Natural killer cell treated with Interleukin-12 subunit alpha and Interleukin-12 subunit beta and Interleukin-15 and Interleukin-18, amount 100 ng/mL, for 72 hours (primary cell): ENCODE data around the gene PDGFRA. TPM values are rescaled to one million over a fixed set of nuclear protein-coding genes. Genes with fewer than 3 reads are reported as not detected.
"Not testable (repeated sequence)": the region's sequence is repeated elsewhere in the genome, so short reads cannot be mapped to it uniquely, and the experiment has no call there.

Source experiments
- ATAC-seq, 2 donors: fragments of 150-1000 bp; cut with Tn5 transposase in 1 of 2; sonication (Bioruptor Pico), chemical (Tn5 transposase) in 1 of 2; 2 replicates each; pipeline ENCODE4 v1.10.0; 2021
- DNase-seq: peaks from one replicate; pipeline ENCODE4 v3.0.0; 2022; ENCODE audit warnings: low spot score
- H3K27ac Mint-ChIP-seq, 2 donors: 1 replicate in 1 of 2; 2 replicates in 1 of 2; pipeline ENCODE4 v1.8.0; 2022; ENCODE audit warnings: mixed read lengths in 2 of 2, mild to moderate bottlenecking in 1 of 2, moderate library complexity in 1 of 2
- H3K27me3 Mint-ChIP-seq, 2 donors: 1 replicate in 1 of 2; 2 replicates in 1 of 2; pipeline ENCODE4 v1.8.0; 2022; ENCODE audit warnings: mixed read lengths in 2 of 2
- H3K36me3 Mint-ChIP-seq: one replicate; pipeline ENCODE4 v1.8.0; 2022; ENCODE audit warnings: mixed read lengths
- H3K4me1 Mint-ChIP-seq, 2 donors: 1 replicate in 1 of 2; 2 replicates in 1 of 2; pipeline ENCODE4 v1.8.0; 2022; ENCODE audit warnings: low read depth in 2 of 2, mixed read lengths in 2 of 2, mild to moderate bottlenecking in 1 of 2
- H3K4me3 Mint-ChIP-seq: one replicate; pipeline ENCODE4 v1.8.0; 2022; ENCODE audit warnings: mixed read lengths
- H3K9me3 Mint-ChIP-seq: 2 replicates; pipeline ENCODE4 v1.8.0; 2022; ENCODE audit warnings: mixed read lengths
- total RNA-seq, 2 donors: library from RNA; stranded (reverse); gene quantifications; one replicate each; pipeline ENCODE4 v1.2.3, GENCODE V29; 2022

The PDGFRA gene
- total RNA-seq, 2 donors from 2014 or later, result 0.05 TPM; not detected in 1

GRCh38 chr4:54289316-54289715 lies 60.2 kb downstream of the PDGFRA start:
- no peak for DNase-seq
- Mint-ChIP-seq H3K27ac (no peak overlapping the region), H3K27me3 (peaks cover 0 to 6% of the 10 kb centered on the region in 2 donors), H3K4me3 (no peak overlapping the region), H3K9me3 (peaks cover 4% of the 10 kb centered on the region), H3K36me3 (peaks cover 1% of the 10 kb centered on the region), H3K4me1 (no peaks in the 10 kb centered on the region)
- no peak for ATAC-seq

DNA sequence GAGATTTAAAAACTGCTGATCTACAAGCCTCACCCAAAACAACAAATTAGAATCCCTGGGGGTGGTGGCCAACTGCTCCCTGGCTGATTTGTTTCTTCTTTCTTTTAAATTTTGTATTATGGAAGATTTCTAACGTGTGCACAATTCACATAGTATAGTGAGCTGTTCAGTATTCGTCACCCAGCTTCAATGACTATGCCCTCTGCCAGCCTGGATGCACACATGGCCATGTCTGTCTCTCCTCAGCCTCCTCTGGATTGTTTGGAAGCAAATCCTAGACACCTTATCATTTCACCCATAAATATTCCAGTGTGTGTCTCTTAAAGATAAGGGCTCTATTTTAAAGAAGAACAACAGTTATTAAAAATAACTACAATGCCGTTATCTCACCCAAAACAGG lies 61.9 kb downstream of the PDGFRA start:
- DNase-seq (no peak), ATAC-seq (no peak)
- Mint-ChIP-seq H3K27me3 (peaks cover 0 to 6% of the 10 kb centered on the region in 2 donors), H3K4me3 (no peak overlapping the region), H3K4me1 (no peaks in the 10 kb centered on the region), H3K9me3 (no peaks in the 10 kb centered on the region), H3K36me3 (no peaks in the 10 kb centered on the region), H3K27ac (no peak overlapping the region)

DNA sequence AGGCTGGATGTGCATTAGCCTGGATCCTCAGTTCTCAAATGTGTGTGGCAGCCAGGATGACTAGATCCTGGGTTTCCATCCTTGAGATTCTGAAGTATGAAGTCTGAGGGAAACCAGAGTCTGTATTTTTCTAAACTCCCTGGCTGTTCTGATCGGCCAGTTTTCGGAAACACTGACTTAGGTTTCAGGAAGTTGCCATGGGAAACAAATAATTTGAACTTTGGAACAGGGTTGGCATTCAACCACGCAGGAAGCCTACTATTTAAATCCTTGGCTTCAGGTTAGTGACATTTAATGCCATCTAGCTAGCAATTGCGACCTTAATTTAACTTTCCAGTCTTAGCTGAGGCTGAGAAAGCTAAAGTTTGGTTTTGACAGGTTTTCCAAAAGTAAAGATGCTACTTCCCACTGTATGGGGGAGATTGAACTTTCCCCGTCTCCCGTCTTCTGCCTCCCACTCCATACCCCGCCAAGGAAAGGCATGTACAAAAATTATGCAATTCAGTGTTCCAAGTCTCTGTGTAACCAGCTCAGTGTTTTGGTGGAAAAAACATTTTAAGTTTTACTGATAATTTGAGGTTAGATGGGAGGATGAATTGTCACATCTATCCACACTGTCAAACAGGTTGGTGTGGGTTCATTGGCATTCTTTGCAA lies 67.6 kb downstream of the PDGFRA start:
- DNase-seq, result no peak
- peaks cover 5 to 8% of the 10 kb centered on the region in 2 donors for H3K27me3 Mint-ChIP-seq
- H3K4me3 Mint-ChIP-seq, result no peak overlapping the region
- H3K9me3 Mint-ChIP-seq, result no peaks in the 10 kb centered on the region
- H3K4me1 Mint-ChIP-seq, result no peaks in the 10 kb centered on the region
- ATAC-seq, result no peak
- no peaks in the 10 kb centered on the region for H3K36me3 Mint-ChIP-seq
- H3K27ac Mint-ChIP-seq, result no peak overlapping the region

DNA sequence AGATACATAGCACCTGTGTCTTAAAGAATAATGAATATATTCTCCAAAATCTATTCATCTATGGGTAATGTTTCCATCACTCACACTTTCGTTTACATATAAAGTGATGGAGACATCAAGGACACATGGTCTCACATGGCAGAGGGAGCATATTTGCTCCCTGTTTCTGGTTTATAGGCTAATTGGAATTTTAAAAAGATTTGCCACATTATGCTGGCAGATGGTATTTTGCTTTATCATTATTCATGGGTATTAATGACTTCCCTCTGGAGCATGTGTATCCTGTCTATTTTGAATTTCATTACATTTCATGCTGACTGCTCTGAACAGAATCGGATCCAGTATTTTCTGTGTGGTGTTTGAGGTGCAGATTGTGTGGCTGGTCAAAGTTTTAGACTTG lies 79.0 kb downstream of the PDGFRA start:
- Mint-ChIP-seq H3K36me3 (no peaks in the 10 kb centered on the region), H3K27ac (no peak overlapping the region), H3K9me3 (no peaks in the 10 kb centered on the region), H3K4me3 (no peak overlapping the region), H3K27me3 (peaks cover 10 to 32% of the 10 kb centered on the region in 2 donors), H3K4me1 (no peaks in the 10 kb centered on the region)
- ATAC-seq, result no peak
- no peak for DNase-seq

GRCh38 chr4:54315561-54316538 lies 86.8 kb downstream of the PDGFRA start:
- DNase-seq (no peak), ATAC-seq (peak; percentile 32 to 63)
- Mint-ChIP-seq H3K27me3 (peaks cover 6 to 21% of the 10 kb centered on the region in 2 donors), H3K27ac (no peak overlapping the region), H3K4me3 (no peak overlapping the region), H3K4me1 (peaks cover 0 to 3% of the 10 kb centered on the region in 2 donors), H3K9me3 (no peaks in the 10 kb centered on the region), H3K36me3 (no peaks in the 10 kb centered on the region)

DNA sequence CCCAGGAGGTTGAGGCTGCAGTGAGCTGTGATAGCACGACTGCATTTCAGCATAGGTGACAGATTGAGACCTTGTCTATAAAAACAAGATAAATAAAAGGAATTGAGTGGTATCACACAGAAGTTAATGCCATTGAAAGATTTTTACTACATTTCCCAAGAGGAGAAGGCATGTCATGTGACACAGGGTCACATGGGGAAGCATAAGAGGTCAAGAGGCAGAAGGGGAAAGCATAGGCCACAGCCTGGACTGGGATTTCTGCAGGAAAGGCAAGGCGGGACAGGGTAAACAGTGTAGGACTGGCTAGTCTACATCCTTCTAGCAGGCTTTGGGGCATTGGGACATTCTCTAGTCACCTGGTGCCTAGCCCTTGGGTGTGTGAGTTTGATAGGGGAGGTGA lies 88.6 kb downstream of the PDGFRA start:
- Mint-ChIP-seq H3K27ac (no peak overlapping the region), H3K27me3 (peaks cover 6 to 20% of the 10 kb centered on the region in 2 donors), H3K4me1 (peaks cover 0 to 3% of the 10 kb centered on the region in 2 donors), H3K36me3 (no peaks in the 10 kb centered on the region), H3K9me3 (no peaks in the 10 kb centered on the region), H3K4me3 (no peak overlapping the region)
- no peak for DNase-seq
- ATAC-seq, result no peak

DNA sequence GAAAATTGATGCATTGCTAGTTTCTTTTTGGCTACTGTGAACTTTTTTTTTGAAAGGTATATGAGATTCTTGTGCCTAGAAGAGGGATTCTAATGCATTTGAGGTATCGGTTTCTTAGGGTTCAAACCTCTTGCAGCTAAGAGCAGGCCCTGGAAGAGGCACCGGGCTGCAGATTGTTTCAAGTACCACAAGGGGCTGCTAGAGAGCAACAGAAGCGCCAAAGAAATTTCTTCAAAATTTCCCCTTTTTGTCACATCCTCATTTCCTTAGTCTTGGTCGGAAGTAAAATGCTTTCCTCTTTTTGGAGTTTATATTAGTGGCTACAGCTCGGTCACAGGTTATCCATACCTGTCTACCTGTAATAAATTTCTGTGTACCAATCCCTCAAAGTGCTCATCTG lies 89.8 kb downstream of the PDGFRA start:
- Mint-ChIP-seq H3K27me3 (peaks cover 6 to 13% of the 10 kb centered on the region in 2 donors), H3K36me3 (no peaks in the 10 kb centered on the region), H3K4me3 (no peak overlapping the region), H3K4me1 (peaks cover 0 to 3% of the 10 kb centered on the region in 2 donors), H3K27ac (no peak overlapping the region), H3K9me3 (no peaks in the 10 kb centered on the region)
- DNase-seq, result no peak
- ATAC-seq, result no peak

DNA sequence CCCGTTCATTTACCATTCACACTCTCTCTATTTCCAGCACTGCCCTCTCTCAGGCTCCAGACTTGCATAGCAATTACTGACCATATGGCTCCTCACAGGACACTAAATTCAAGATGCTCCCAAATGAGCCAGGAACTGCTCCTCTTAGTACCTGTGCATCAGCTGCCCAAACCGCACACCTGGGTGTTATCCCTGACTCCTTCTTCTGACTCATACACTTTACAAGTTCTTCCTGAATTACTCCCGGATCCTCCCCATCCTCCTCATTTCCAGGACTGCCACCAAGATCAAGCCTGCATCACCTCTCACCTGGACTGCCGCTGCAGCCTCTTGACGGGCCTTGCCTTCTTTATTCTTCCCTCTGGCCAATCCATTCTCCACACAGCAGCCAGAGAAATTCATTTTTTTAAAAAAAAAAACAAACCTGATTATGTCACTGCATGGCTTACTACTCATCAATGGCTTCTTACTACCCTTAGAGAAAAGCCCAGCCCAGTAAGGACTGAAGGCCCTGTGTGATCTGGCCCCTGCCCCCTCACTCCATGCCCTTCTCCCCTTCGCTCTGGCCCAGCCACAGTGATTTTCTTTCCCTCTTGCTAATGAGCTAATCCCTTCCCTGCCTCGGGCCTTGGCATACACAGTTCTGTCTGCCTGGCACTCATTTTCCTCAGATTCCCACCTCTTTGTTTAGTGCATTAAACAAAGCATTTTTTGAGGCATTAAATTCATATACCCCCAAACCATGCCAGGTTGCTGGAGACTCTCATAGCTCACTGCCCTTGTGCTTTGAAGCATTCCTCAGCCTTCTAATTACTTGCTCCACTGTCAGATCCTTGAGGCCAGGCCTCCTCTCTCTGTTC lies 92.0 kb downstream of the PDGFRA start:
- DNase-seq (no peak), ATAC-seq (peak in 1 of 2 donors; percentile 32)
- Mint-ChIP-seq H3K27ac (no peak overlapping the region), H3K9me3 (no peaks in the 10 kb centered on the region), H3K4me1 (peaks cover 0 to 2% of the 10 kb centered on the region in 2 donors), H3K4me3 (no peak overlapping the region), H3K36me3 (no peaks in the 10 kb centered on the region), H3K27me3 (no peaks in the 10 kb centered on the region)

DNA sequence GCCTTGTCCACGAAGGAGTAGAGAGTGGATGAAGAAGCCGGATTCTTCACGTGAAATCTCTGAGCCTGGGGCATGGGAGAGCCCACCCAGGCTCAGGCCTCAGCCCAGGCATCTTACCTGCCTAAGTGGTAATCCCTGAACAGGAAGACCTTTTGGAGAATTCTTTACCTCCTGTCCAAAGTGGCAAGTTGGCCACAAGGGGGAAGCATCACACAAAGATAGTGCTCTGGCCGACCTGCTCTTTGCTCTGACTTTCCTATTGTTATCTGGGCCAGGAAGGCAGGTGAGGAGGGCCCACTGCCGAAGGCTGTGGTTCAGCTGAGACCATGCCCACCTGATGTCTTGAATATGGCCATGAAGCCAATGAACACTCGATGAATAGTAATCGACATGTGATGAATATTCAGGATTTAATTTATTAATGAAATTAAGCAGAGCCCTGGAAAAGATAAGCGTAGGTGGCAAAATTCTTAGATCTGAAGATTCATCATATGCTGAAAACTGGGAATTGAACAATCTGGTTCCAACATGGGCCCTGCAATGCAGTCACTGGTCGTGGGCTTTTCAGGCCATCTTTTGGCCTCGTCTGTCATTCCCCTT lies 93.8 kb downstream of the PDGFRA start:
- Mint-ChIP-seq H3K4me3 (no peak overlapping the region), H3K9me3 (no peaks in the 10 kb centered on the region), H3K4me1 (no peaks in the 10 kb centered on the region), H3K27ac (no peak overlapping the region), H3K27me3 (no peaks in the 10 kb centered on the region), H3K36me3 (no peaks in the 10 kb centered on the region)
- DNase-seq, result no peak
- ATAC-seq, result peak in 1 of 2 donors; percentile 49

DNA sequence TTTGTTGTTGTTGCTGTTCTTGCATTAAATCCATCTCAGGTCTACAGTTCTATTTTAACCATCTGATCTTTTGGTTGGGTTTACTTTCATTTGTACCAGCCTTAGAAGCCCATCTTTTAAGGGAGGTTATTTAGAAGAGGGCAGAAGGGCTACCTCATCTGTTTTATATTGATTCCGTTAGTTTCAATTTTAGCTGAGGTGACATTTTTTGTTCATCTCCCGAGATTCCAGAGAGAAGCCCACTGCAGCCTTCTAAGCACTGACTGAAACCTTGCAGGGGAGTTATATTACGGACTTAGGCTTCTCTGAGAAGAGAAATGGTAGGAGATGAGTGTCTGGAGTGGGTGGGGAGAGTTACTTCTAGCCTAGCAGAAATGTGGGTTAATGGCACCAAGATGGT lies 101.8 kb downstream of the PDGFRA start:
- H3K27ac Mint-ChIP-seq, result no peak overlapping the region
- H3K4me3 Mint-ChIP-seq, result no peak overlapping the region
- H3K4me1 Mint-ChIP-seq, result no peaks in the 10 kb centered on the region
- ATAC-seq (no peak), DNase-seq (no peak)
- peaks cover 6 to 8% of the 10 kb centered on the region in 2 donors for H3K27me3 Mint-ChIP-seq
- no peaks in the 10 kb centered on the region for H3K36me3 Mint-ChIP-seq
- H3K9me3 Mint-ChIP-seq, result no peaks in the 10 kb centered on the region

- DNase-seq, result no peak
- no peak overlapping the region for H3K27ac Mint-ChIP-seq
- no peak overlapping the region for H3K4me3 Mint-ChIP-seq
- H3K27me3 Mint-ChIP-seq, result peaks cover 6 to 8% of the 10 kb centered on the region in 2 donors
- ATAC-seq, result no peak
- H3K9me3 Mint-ChIP-seq, result no peaks in the 10 kb centered on the region
- no peaks in the 10 kb centered on the region for H3K36me3 Mint-ChIP-seq
- H3K4me1 Mint-ChIP-seq, result no peaks in the 10 kb centered on the region
These were observed 103.4 kb downstream of the PDGFRA start for GRCh38 chr4:54332542-54332941.

DNA sequence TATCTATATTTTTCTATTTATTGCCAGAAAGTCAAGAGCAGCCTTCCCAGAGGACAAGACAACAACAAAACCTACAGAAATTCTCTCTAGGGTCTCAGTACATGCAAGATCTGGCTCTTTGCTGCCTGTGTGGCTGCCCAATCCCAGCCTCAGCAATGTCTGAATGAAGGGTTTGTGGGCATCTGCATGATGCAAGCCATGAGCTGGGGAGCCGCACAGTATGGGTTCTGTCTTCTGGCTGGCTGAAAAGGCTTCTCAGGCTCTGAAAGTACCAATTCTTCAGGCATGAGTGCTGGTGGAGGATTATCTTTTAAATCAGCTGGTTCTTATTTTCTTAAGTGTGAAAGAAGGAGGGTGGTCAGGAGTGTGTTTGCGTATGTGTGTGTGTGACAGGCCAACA lies 104.6 kb downstream of the PDGFRA start:
- H3K36me3 Mint-ChIP-seq, result no peaks in the 10 kb centered on the region
- no peaks in the 10 kb centered on the region for H3K4me1 Mint-ChIP-seq
- H3K4me3 Mint-ChIP-seq, result no peak overlapping the region
- no peaks in the 10 kb centered on the region for H3K9me3 Mint-ChIP-seq
- peaks cover 6 to 8% of the 10 kb centered on the region in 2 donors for H3K27me3 Mint-ChIP-seq
- ATAC-seq (no peak), DNase-seq (no peak)
- no peak overlapping the region for H3K27ac Mint-ChIP-seq

DNA sequence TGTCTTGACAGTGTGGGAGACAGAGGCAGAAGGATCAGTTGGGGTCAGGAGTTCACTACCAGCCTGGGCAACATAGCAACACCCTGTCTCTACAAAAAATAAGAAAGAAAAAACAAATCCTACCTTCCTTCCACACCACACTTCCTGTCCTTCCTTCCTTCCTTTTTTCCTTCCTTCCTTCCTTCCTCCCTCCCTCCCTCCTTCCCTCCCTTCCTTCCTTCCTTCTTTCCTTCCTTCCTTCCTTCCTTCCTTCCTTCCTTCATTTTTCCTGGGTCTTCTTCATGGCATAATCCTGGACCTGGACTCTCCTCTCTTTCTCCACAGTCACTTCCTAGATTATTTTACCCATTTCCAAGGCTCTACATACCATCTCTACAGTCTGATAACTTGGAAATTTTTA lies 105.7 kb downstream of the PDGFRA start:
- not testable (repeated sequence) for ATAC-seq, DNase-seq, H3K36me3 Mint-ChIP-seq, H3K4me1 Mint-ChIP-seq, H3K4me3 Mint-ChIP-seq, H3K27ac Mint-ChIP-seq, H3K27me3 Mint-ChIP-seq, H3K9me3 Mint-ChIP-seq
